GM19467 (cell line): ENCODE results near the gene PRRT2.
"Not testable (repeated sequence)": the region's sequence is repeated elsewhere in the genome, so short reads cannot be mapped to it uniquely, and the experiment has no call there.

Source experiments
- ATAC-seq: cut with Tn5 transposase; IDR thresholded peaks from one replicate; pipeline ENCODE4 v1.9.1; 2021; ENCODE audit warnings: mild to moderate bottlenecking, moderate library complexity; ENCODE audit not compliant: unreplicated experiment

Gene PRRT2

DNA sequence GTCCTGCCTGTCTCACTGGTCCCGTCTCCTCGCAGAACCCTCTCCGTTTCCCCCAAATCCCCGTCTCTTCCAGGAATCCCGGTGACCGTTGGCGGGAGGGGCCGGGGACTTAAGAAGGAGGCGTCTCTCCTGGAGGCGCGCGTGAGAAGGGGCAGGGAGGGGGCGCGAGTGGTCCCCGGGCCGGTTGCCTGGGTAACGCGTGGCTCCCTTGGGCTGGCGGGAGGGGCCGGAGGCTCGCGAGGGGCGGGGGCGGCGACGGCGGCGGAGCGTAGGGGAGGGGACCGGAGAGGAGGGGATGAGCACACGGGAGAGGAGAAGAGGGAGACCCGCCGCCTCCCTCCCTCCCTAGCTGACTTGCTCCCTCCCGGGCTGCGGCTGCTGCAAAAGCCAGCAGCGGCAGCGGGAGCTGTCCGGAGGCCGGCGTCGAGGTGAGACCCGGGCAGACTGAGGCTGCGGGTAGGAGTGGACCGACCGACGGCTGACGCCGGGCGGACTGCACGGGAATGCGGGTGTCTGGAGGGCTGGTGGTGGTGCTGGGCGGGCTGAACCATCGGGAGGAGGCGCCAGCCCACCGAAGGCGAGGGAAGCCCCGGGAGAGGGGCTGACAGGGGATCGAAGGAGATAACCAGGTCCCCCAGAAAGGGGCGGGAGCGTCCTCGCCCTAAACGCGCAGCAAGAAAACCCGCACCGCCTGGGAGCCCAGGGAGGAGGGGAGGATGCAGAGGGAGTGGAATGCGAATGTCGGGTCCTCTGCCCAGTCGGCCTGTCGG is at the start of gene PRRT2:
Gene PRRT2 (plus strand): TSS at position 298 of the 770 bp plus-strand sequence. CDS start 862 bp downstream, outside the sequence.
- ATAC-seq, result no peak

- ATAC-seq, result no peak
These were observed 48.7 kb upstream of the PRRT2 start for GRCh38 chr16:29763326-29763725.

DNA sequence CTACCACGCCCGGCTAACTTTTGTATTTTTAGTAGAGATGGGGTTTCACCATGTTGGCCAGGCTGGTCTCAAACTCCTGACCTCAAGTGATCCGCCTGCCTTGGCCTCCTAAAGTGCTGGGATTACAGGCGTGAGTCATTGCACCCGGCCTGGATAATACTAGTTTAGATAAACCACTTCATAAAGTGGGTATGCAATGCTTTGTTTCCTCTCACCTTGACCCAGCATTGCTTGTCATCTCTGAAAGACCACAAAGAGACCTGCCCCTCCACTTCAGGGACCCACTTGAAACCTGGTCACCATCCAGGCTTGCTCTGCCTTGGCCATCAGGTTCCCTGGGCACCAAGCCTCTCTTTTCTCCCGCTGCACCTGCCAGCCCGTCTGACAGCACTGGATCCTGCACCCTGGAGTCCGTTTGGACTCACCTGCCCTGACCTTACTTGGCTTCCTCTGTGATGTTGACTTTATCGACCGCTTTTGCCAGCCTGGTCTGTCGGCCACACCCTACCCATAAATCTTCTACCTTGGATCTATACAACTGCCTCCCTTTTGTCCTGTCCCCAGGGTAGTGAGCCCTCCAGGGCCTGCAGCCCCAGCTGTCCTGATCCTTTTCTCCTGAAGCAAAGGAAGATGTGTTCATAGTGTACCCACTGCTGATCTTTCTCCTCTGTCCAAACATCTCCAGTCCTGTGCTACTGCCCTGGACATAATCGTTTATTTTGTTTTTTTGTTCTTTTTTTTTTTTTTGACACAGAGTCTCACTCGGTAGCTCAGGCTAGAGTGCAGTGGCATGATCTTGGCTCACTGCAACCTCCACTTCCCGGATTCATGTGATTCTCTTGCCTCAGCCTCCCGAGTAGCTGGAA is 46.6 kb upstream of the PRRT2 start:
- no peak for ATAC-seq

DNA sequence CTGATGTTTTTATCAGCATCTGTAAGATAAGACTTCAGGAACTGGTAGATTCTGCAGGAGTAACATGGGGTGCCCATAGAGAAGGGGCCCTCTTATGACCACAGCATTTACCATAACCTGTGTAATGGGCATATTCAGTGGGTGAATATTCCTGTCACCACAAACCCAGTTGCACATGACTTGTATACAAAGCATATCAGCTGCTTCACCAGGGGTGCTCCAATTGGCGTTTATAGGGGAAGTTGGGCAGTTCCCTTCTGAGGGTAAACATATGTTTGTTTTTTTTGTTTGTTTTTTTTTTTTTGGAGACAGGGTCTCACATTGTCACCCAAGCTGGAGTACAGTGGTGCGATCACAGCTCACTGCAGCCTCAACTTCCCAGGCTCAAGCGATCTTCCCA is 45.4 kb upstream of the PRRT2 start:
- ATAC-seq, result no peak

DNA sequence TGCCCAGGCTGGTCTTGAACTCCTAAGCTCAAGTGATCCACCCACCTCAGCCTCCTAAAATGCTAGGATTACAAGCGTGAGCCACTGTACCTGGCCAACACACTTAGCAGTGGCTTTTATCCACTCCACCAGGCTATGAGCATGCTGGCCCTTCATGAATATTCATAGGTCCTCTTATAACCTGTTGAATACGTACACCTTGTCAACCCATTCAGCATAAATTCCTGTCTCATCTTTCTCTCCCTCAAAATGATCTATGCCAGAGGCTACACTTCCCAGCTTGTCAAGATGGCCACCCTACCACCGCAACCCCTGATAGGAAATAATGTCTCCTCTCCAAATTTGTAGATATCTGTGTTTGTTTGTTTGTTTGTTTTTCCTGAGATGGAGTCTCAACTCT is 44.9 kb upstream of the PRRT2 start:
- no peak for ATAC-seq

DNA sequence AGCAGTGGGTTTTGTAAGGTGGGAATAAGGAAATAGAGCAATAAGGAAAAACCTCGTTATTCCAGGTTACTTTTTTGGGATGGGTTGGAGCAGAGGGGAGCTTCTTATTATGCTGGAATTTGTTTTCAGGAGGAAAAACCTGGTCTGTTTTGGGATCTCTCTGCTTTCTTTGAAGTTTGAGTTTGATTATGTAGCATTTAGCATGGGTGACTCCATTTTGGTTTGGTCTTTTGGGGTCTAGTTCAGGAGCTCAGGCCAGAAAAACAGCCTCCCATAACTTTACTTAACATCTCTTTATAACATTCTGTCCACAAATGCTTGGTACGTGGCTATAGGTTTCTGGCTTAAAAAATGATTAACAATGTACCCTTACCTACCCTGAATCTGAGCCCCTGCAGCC is 42.5 kb upstream of the PRRT2 start:
- ATAC-seq, result no peak

DNA sequence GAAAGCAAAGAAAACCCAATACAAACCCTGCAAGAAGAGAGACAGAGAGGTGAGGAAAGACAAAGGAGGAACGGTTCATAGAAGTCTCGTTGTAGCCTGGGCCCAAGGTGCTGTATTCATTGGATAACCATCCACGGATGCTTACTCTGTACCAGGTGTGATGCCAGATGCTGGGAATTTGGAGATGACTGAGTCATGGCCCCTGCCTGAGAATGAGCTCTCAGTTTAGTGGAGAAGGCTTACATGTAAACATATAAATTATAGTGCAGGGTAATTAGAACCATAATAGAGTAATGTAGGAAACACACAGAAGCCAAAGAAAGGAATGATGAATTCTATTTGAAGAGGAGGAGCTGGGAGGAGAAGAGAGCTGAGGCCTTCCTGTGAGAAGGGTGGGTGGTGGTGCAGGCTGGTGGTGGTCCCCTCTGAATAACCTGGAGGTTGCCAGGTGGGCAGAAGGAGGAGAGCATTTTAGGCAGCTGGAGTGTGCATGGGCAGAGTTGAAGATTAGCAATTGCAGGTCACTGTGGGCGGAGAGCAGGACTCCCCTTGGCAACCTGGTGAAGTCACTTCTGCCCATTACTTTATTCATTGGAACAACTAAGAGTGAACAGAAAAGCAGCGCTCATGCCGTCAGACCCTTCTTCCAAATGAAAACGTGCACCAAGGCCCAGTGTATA is 41.6 kb upstream of the PRRT2 start:
- ATAC-seq, result no peak

DNA sequence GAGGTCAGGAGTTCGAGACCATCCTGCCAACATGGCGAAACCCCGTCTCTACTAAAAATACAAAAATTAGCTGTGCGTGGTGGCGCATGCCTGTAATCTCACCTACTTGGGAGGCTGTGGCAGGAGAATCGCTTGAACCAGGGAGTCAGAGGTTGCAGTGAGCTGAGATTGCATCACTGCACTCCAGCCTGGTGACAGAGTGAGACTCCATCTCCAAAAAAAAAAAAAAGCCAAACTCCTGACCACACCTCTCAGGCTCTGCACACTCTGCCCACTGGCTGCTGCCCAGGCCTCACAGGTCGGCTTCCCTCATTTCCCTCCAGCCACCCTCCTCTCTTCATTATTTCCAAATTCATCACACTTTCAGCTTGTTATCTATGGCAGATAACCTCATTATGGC is 39.7 kb upstream of the PRRT2 start:
- not testable (repeated sequence) for ATAC-seq

GRCh38 chr16:29774730-29775129 is 37.3 kb upstream of the PRRT2 start:
- ATAC-seq, result no peak

DNA sequence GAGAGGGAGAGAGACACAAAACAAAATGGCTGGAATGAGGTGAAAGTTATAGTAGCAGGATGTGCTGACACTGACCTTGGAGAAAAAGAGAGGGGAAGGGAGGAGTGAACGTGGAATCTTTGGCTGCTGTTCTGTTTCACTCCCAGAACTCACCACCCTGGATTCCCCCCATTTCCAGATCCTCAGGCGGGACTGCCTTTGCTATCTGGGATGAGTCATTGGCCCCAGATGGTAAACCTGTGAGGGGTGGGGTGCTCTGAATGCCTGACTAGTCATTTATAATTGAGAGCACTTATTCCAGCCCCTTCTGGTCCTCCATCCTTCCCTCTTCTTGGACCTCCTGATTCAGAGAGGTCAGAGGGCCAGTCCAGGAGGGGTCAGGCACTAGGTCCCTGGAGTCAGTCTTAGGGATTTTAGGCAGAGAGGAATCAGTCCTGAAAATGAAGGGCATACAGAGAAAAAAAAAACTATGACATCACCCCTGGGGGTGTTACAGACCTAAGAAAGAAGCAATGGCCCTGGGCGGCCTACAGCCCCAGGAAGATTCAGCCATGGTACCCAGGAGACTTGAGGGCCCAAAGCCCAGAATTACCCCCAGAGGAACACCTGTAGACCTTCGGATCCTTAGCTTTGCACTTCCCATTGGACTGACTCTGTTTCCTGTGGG is 36.1 kb upstream of the PRRT2 start:
- ATAC-seq, result no peak

DNA sequence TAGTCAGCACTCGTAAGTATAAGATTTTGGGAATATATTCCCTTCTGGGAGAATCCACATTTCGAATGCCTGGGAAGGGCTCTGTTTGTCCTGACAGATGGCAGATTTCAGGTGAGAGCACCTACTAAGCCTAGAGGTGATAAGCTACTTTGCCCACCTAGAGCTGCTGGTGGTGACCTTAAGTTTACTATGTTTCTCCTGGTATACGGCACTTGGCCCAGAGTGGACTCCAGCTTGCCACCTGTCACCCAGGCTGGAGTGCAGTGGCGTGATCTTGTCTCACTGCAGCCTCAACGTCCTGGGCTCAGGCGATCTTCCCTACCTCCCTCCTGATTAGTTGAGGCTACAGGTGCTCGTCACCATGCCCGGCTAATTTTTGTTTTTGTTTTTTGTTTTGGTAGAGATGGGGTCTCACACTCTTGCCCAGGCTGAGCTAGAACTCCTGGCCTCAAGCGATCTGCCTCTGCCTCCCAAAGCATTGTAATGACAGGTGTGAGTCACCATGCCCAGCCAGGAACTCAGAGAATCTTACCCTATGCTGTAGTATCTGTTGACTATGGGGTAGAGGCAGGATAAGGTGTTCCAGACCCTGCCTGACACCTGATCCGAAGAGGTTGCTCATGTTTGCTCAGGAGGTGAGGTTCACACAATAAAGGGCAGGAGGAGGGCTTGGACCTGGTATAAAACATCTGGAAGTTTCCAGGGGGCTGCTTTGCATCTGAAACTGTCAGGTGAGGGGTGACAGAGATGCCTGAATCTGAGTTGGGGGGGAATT is 34.2 kb upstream of the PRRT2 start, which contains the start of gene ZG16:
Gene ZG16 (plus strand): TSS at position 681 of the 775 bp plus-strand sequence. CDS start 1,011 bp downstream, outside the sequence.
- ATAC-seq, result no peak

DNA sequence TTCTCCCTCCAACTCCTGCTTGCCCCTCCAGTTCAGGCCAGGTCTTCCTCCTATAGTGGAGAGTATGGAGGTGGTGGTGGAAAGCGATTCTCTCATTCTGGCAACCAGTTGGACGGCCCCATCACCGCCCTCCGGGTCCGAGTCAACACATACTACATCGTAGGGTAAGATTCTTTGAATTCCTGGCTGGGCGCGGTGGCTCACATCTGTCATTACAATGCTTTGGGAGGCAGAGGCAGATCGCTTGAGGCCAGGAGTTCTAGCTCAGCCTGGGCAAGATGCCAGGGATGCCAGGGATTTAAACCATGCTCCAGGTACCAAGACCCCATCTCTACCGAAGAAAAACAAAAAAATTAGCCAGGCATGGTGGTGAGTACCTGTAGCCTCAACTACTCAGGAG is 32.5 kb upstream of the PRRT2 start:
- ATAC-seq, result no peak

- not testable (repeated sequence) for ATAC-seq
These were observed 28.7 kb upstream of the PRRT2 start for GRCh38 chr16:29783094-29783953.

- no peak for ATAC-seq
These were observed 27.8 kb upstream of the PRRT2 start for GRCh38 chr16:29784157-29784556.

DNA sequence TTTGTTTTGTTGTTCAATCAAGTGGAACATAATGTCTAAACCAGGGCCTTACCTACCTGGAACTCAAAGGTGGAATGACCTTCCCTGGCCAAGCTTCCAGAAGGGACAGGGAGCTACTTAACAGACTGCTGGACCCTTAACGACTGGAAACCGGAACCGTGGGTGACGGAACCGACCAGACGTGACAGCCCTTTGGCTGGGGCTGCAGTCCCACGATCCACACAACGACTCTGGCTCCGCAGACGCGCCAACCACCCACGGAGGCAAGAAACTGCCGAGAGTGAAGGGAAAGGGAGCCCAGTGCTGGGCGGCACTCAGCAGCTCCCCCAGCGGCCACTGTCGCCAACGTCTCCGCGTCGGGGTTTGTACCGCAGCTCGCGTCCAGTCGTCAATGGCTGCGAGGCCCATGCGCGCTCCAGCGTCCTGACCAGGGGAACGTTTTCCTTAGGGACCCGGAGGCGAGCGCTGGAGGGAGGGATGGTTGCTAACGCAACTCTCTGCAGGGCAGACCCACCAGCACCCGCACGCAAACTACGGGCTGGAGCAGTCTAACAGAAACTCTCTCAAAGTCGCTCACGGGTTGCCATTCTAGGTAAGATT is 27.0 kb upstream of the PRRT2 start:
- no peak for ATAC-seq

DNA sequence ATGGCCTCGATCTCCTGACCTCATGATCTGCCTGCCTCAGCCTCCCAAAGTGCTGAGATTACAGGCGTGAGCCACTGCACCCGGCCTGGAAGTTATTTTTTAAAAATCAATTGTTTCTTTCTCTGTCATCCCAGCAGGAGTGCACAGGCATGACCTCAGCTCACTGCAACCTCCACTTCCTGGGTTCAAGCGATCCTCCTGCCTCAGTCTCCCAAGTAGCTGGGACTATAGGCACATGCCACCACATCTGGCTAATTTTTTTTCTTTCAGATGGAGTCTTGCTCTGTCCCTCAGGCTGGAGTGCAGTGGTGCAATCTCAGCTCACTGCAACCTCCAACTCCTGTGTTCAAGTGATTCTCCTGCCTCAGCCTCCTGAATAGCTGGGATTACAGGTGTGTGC is 24.8 kb upstream of the PRRT2 start:
- not testable (repeated sequence) for ATAC-seq

GRCh38 chr16:29789775-29790182 is 22.2 kb upstream of the PRRT2 start:
- no peak for ATAC-seq

GRCh38 chr16:29790183-29790948 is 21.6 kb upstream of the PRRT2 start, which contains the start of gene KIF22:
Gene KIF22, plus strand, starts transcription at chr16:29790751. Its CDS starts 9 bp downstream, at chr16:29790760.
- peak; percentile 94 for ATAC-seq
